Peyer's patch (tissue), 4 donors: ENCODE measurements around the gene PER3. TPM values are rescaled to one million over a fixed set of nuclear protein-coding genes. Genes with fewer than 3 reads are reported as not detected.

Source experiments
- DNase-seq, 3 donors: peaks; one replicate each; pipeline ENCODE4 v3.0.0-alpha.2; 2017 to 2019
- H3K27ac ChIP-seq, 4 donors: fragments of 200-600 bp; sonication (generic); one replicate each; pipeline ENCODE4 v1.5.1; 2016 to 2019
- H3K27me3 ChIP-seq, 2 donors: fragments of 200-600 bp; sonication (generic); one replicate each; pipeline ENCODE4 v1.5.1; 2019
- H3K36me3 ChIP-seq, 3 donors: fragments of 200-600 bp; sonication (generic); one replicate each; pipeline ENCODE4 v1.5.1; 2016 to 2019
- H3K4me1 ChIP-seq, 4 donors: fragments of 200-600 bp; sonication (generic); one replicate each; pipeline ENCODE4 v1.5.1; 2016 to 2019
- H3K4me3 ChIP-seq, 4 donors: fragments of 200-600 bp; sonication (generic); 1 replicate in 3 of 4; 2 replicates in 1 of 4; pipeline ENCODE4 v1.5.1; 2016 to 2019; ENCODE audit warnings: mild to moderate bottlenecking in 1 of 4
- H3K9me3 ChIP-seq, 4 donors: fragments of 200-600 bp; sonication (generic); one replicate each; pipeline ENCODE4 v1.5.1; 2016 to 2019; ENCODE audit warnings: mild to moderate bottlenecking in 1 of 4
- POLR2A ChIP-seq, 2 donors: fragments of 450-650 bp; IDR thresholded peaks; one replicate each; pipeline ENCODE4 v1.5.1; 2017; ENCODE audit warnings: antibody characterized with exemption in 2 of 2, mild to moderate bottlenecking in 2 of 2, moderate library complexity in 2 of 2
- total RNA-seq, 4 donors: library from RNA; depleted of rRNA; stranded (reverse); fragments of >200 nt; gene quantifications; one replicate each; pipeline ENCODE4 v1.1.0, GENCODE V29; 2016
- TF ChIP-seq, protein P1 (sequence below), 6 experiments: fragments of 450-650 bp in 4 of 6; fragments of 200-600 bp in 2 of 6; sonication (generic) in 1 of 6; IDR thresholded peaks; one replicate each; pipeline ENCODE4 v1.5.1; 2017 to 2019; ENCODE audit warnings: antibody characterized with exemption in 6 of 6, mild to moderate bottlenecking in 3 of 6, moderate library complexity in 1 of 6

Gene PER3
- 10 to 100 TPM in 3 of 4 donors, 1 to 10 TPM in 1; 10.0 to 24.0 (median 18.5) TPM for total RNA-seq

DNA sequence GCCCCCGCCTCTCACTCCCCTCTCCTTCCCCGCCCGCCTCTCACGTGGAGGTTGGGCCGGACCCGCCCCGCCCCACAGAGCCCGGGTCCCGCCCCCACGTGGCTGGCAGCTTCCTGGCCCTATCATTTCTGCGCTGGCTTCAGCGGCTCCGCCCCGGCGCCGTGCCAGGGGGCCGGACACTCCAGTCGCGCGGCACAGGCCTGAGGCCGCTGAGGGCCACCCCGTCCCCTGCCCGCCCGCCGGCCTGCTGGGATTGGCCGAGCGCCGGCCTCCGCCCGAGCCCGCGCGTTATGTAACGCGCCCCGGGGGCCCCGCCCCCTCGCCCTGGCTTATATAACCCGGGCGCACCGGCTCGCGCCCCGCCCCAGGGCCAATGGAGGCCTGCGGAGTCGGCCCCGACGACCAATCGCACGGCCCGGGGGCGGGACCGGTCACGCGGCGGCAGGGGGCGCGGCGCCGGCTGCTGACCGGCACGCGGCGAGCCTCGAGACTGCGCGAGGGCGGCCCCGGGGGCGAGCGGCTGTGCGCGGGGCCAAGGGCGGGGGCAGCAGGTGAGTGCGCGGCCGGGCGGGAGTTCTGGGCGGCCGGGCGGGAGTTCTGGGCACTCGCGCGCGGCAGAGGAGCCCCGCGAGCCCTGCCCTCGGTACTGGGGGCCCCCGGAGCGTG, at the start of gene PER3:
PER3 (plus strand) TSS at position 466 of the 666 bp plus-strand sequence. CDS start 587 bp downstream, outside the sequence.
- peak within 1 kb of the TSS; percentile 80 to 95 (median 86) for H3K27ac ChIP-seq
- H3K4me3 ChIP-seq = peak within 1 kb of the TSS; percentile 56 to 74 (median 68)
- H3K27me3 ChIP-seq = no peaks in the 10 kb centered on the region
- no peaks in the 10 kb centered on the region for H3K9me3 ChIP-seq
- H3K4me1 ChIP-seq = peaks cover 0 to 26% (median 6%) of the 10 kb centered on the region in 4 donors
- peaks cover 0 to 23% (median 0%) of the 10 kb centered on the region in 3 donors for H3K36me3 ChIP-seq
- TF ChIP-seq, protein P1, sequence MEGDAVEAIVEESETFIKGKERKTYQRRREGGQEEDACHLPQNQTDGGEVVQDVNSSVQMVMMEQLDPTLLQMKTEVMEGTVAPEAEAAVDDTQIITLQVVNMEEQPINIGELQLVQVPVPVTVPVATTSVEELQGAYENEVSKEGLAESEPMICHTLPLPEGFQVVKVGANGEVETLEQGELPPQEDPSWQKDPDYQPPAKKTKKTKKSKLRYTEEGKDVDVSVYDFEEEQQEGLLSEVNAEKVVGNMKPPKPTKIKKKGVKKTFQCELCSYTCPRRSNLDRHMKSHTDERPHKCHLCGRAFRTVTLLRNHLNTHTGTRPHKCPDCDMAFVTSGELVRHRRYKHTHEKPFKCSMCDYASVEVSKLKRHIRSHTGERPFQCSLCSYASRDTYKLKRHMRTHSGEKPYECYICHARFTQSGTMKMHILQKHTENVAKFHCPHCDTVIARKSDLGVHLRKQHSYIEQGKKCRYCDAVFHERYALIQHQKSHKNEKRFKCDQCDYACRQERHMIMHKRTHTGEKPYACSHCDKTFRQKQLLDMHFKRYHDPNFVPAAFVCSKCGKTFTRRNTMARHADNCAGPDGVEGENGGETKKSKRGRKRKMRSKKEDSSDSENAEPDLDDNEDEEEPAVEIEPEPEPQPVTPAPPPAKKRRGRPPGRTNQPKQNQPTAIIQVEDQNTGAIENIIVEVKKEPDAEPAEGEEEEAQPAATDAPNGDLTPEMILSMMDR (IDR thresholded peaks at IDR 0.05) = no peak
- TF ChIP-seq POLR2A (IDR thresholded peaks at IDR 0.05) = peak in 1 of 2 donors; percentile 55
- DNase-seq = peak; percentile 88 to 98 (median 97)

DNA sequence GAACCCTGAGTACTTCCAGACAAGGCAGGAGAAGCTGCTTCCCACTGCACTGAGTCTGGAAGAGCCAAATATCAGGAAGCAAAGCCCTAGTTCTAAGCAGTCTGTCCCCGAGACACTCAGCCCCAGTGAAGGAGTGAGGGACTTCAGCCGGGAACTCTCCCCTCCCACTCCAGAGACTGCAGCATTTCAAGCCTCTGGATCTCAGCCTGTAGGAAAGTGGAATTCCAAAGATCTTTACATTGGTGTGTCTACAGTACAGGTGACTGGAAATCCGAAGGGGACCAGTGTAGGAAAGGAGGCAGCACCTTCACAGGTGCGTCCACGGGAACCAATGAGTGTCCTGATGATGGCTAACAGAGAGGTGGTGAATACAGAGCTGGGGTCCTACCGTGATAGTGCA, 46.0 kb upstream of the PER3 start:
- DNase-seq = no peak
- no peaks in the 10 kb centered on the region for H3K36me3 ChIP-seq
- no peak overlapping the region for H3K4me3 ChIP-seq
- H3K27ac ChIP-seq = no peak overlapping the region
- no peak for TF ChIP-seq POLR2A (IDR thresholded peaks at IDR 0.05)
- TF ChIP-seq, protein P1 (IDR thresholded peaks at IDR 0.05) = no peak
- no peaks in the 10 kb centered on the region for H3K27me3 ChIP-seq
- H3K4me1 ChIP-seq = no peaks in the 10 kb centered on the region
- H3K9me3 ChIP-seq = no peaks in the 10 kb centered on the region

DNA sequence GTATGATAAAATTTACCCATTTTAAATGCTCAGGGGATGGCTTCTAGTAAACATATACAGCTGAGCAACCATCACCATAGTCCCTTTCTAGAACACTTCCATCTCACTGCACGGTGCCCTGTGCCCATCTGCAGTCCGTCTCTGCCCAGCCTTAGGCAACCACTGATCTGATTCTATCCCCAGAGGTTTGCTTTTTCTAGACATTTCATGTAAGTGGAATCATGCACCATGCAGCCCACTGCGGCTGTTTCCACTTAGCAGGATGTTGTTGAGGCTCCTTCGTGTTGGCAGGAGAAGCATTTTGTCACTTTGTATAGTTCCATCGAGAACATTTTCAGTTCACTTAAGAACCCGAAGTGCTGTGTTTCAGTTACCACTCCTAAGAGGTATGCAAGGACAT, 40.7 kb upstream of the PER3 start:
- Histone ChIP-seq H3K27ac (no peak overlapping the region), H3K4me3 (no peak overlapping the region), H3K36me3 (no peaks in the 10 kb centered on the region), H3K27me3 (no peaks in the 10 kb centered on the region), H3K9me3 (no peaks in the 10 kb centered on the region), H3K4me1 (no peaks in the 10 kb centered on the region)
- no peak for DNase-seq
- no peak for TF ChIP-seq POLR2A (IDR thresholded peaks at IDR 0.05)
- TF ChIP-seq, protein P1 (IDR thresholded peaks at IDR 0.05) = no peak

DNA sequence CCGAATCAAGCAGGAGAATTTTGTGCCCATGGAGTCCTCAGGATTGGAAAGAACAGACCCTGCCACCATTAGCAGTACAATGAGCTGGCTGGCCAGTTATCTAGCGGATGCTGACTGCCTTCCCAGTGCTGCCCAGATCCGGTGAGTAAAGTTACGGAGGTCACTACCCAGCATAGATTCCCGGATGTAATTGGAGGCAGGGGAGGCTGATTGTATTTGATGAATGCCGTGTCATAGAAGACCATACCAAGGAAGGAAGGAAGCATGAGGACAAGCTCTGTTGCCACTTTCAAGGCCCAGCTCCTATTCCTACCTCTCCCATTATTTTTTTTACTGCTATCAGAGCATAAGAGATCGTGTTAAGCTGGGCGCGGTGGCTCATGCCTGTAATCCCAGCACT, 39.2 kb upstream of the PER3 start:
- H3K9me3 ChIP-seq = no peaks in the 10 kb centered on the region
- no peak for DNase-seq
- TF ChIP-seq POLR2A (IDR thresholded peaks at IDR 0.05) = no peak
- TF ChIP-seq, protein P1 (IDR thresholded peaks at IDR 0.05) = no peak
- no peaks in the 10 kb centered on the region for H3K4me1 ChIP-seq
- no peaks in the 10 kb centered on the region for H3K27me3 ChIP-seq
- no peaks in the 10 kb centered on the region for H3K36me3 ChIP-seq
- no peak overlapping the region for H3K27ac ChIP-seq
- no peak overlapping the region for H3K4me3 ChIP-seq

DNA sequence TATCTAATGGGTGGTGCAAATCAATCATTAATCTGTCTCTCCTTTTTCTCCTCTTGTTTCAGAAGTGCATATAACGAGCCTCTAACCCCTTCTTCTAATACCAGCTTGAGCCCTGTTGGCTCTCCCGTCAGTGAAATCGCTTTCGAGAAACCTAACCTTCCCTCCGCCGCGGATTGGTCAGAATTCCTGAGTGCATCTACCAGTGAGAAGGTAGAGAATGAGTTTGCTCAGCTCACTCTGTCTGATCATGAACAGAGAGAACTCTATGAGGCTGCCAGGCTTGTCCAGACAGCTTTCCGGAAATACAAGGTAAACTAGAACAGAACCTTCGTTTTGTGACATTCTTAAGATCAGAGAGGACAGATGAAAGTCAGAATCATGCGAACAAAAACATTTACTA, 38.3 kb upstream of the PER3 start:
- Histone ChIP-seq H3K4me3 (no peak overlapping the region), H3K27me3 (no peaks in the 10 kb centered on the region), H3K27ac (no peak overlapping the region), H3K36me3 (no peaks in the 10 kb centered on the region), H3K9me3 (no peaks in the 10 kb centered on the region), H3K4me1 (no peaks in the 10 kb centered on the region)
- no peak for DNase-seq
- no peak for TF ChIP-seq POLR2A (IDR thresholded peaks at IDR 0.05)
- TF ChIP-seq, protein P1 (IDR thresholded peaks at IDR 0.05) = no peak
